Epithelial cell of proximal tubule (primary cell): ENCODE results near the gene SV2B. TPM values are rescaled to one million over a fixed set of nuclear protein-coding genes. Genes with fewer than 3 reads are reported as not detected.

Experiments
- DNase-seq: peaks from one replicate; pipeline ENCODE4 v3.0.0-alpha.2; 2011; ENCODE audit warnings: low read depth
- H3K4me3 ChIP-seq: 2 replicates; pipeline ENCODE4 v1.5.1; 2011; ENCODE audit warnings: low read depth, mild to moderate bottlenecking, low read length
- CTCF ChIP-seq: conservative IDR thresholded peaks from 2 replicates; pipeline ENCODE4 v1.5.1; 2012; ENCODE audit warnings: low read depth, mild to moderate bottlenecking, low read length
- total RNA-seq: library from RNA; depleted of rRNA; stranded (reverse); fragments of >200 nt; gene quantifications from 2 replicates; pipeline ENCODE4 v1.2.3, GENCODE V29; 2015

SV2B gene
- total RNA-seq, 1 donor from 2014 or later = not detected

GRCh38 chr15:91246998-91247397, 146.9 kb downstream of the SV2B start:
- TF ChIP-seq CTCF = no peak
- no peak overlapping the region for H3K4me3 ChIP-seq
- no peak for DNase-seq

GRCh38 chr15:91249591-91249990, 149.5 kb downstream of the SV2B start:
- no peak for TF ChIP-seq CTCF
- H3K4me3 ChIP-seq = no peak overlapping the region

GRCh38 chr15:91252322-91252721, 152.3 kb downstream of the SV2B start:
- no peak overlapping the region for H3K4me3 ChIP-seq
- TF ChIP-seq CTCF = no peak
- no peak for DNase-seq

More at GRCh38 chr15:91249591-91249990, 149.5 kb downstream of the SV2B start:
- DNase-seq = no peak

DNA sequence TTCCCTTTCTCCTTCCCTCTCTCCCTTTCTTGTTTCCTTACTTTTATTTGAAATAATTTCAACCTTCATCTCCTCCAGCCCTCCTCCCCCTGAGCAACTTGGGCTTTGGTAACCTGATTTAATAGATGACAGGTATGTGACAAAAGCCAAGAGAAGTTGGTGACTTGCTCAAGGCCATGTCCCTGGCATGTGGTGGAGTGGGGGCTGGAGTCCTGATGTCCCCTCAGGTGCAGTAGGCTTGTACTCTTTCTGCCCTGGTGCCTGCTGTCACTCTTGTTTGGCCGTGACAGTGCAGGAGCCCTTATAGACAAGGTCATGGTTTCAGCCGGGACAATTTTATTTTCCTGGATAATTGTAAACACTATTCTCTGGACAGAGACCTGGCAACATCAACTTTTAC, 152.7 kb downstream of the SV2B start:
- H3K4me3 ChIP-seq = no peak overlapping the region
- DNase-seq = no peak
- no peak for TF ChIP-seq CTCF

DNA sequence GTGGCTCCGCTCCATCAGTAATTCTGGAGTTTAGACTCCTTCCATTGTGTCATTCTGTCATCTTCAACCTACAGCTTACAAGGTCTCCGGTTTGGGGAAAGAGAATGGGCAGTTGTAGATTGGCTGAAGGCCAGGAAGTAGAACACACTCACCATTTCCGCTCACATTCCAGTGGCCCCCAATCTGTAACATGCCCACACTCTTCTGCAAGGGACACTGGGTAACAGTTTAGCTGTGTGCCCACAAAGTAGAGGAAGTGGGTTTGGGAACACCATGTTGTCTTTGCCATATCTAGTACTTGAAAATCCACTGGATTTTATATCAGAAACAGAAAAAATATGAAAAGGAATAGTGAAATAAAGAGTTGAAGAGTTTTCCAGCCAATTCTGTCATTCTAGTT, 153.5 kb downstream of the SV2B start:
- no peak overlapping the region for H3K4me3 ChIP-seq
- DNase-seq = no peak
- no peak for TF ChIP-seq CTCF

GRCh38 chr15:91254766-91255165, 154.7 kb downstream of the SV2B start:
- TF ChIP-seq CTCF = no peak

GRCh38 chr15:91255670-91256192, 155.7 kb downstream of the SV2B start:
- no peak for TF ChIP-seq CTCF
- H3K4me3 ChIP-seq = no peak overlapping the region
- no peak for DNase-seq

More at GRCh38 chr15:91254766-91255165, 154.7 kb downstream of the SV2B start:
- no peak overlapping the region for H3K4me3 ChIP-seq
- DNase-seq = no peak
